Measurements from ENCODE around the gene COL27A1.

Gene COL27A1

DNA sequence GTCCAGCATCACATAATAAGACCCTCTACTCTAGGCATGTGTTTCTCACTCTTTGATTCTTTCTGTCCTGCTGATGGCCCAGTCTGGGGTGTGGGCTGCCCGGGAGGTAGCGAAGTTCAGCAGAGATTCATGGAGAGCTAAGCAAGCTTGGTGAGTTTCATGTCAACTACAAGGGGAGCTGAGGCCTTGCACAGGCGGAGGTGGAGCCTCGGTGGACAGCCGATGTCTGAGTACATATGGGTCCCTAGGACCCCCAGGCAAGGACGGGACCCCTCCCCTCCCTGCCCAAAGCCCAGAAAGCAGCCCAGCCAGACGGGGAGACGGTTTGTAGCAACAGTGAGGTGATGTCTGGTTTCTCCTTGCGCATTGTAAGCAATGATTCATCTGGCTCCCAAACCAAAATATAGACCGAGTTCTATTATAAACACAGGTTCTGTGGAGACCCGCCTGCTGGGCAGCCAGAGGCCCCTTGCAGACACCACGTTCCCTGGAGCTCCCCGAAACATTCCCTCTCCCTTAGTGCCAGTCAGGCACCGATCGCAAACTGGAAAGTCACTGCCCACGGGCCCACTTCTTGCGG, 45.5 kb downstream of the COL27A1 start:
- no peak for ATAC-seq
- TF ChIP-seq PPARA (CRISPR knock-in tag; IDR thresholded peaks at IDR 0.05; ENCODE audit: borderline replicate concordance) = no peak
- TF ChIP-seq BACH2 (CRISPR knock-in tag; IDR thresholded peaks at IDR 0.05; ENCODE audit: borderline replicate concordance) = no peak
- no peak for TF ChIP-seq RARB (CRISPR knock-in tag; IDR thresholded peaks at IDR 0.05)
- no peak for TF ChIP-seq ZNF70 (CRISPR knock-in tag; IDR thresholded peaks at IDR 0.05)
- no peak for TF ChIP-seq TCF4 (CRISPR knock-in tag; IDR thresholded peaks at IDR 0.05; ENCODE audit: borderline replicate concordance)
- no peak for TF ChIP-seq SNAI2 (CRISPR knock-in tag; IDR thresholded peaks at IDR 0.05)
- TF ChIP-seq ESRRG (CRISPR knock-in tag; IDR thresholded peaks at IDR 0.05) = no peak
- no peak for TF ChIP-seq ZNF565 (CRISPR knock-in tag; conservative IDR thresholded peaks at IDR 0.05; ENCODE audit: low read depth)
- no peak for TF ChIP-seq ISL1 (CRISPR knock-in tag; IDR thresholded peaks at IDR 0.05)
- no peak for TF ChIP-seq TOX (CRISPR knock-in tag; IDR thresholded peaks at IDR 0.05; ENCODE audit: borderline replicate concordance)
- TF ChIP-seq ZC3H10 (CRISPR knock-in tag; IDR thresholded peaks at IDR 0.05) = no peak
- TF ChIP-seq CSDC2 (CRISPR knock-in tag; IDR thresholded peaks at IDR 0.05) = no peak
- TF ChIP-seq, protein P1, sequence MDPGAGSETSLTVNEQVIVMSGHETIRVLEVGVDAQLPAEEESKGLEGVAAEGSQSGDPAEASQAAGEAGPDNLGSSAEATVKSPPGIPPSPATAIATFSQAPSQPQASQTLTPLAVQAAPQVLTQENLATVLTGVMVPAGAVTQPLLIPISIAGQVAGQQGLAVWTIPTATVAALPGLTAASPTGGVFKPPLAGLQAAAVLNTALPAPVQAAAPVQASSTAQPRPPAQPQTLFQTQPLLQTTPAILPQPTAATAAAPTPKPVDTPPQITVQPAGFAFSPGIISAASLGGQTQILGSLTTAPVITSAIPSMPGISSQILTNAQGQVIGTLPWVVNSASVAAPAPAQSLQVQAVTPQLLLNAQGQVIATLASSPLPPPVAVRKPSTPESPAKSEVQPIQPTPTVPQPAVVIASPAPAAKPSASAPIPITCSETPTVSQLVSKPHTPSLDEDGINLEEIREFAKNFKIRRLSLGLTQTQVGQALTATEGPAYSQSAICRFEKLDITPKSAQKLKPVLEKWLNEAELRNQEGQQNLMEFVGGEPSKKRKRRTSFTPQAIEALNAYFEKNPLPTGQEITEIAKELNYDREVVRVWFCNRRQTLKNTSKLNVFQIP (CRISPR knock-in tag; IDR thresholded peaks at IDR 0.05; ENCODE audit: borderline replicate concordance, low read depth) = no peak
- TF ChIP-seq OSR1 (CRISPR knock-in tag; IDR thresholded peaks at IDR 0.05) = no peak

DNA sequence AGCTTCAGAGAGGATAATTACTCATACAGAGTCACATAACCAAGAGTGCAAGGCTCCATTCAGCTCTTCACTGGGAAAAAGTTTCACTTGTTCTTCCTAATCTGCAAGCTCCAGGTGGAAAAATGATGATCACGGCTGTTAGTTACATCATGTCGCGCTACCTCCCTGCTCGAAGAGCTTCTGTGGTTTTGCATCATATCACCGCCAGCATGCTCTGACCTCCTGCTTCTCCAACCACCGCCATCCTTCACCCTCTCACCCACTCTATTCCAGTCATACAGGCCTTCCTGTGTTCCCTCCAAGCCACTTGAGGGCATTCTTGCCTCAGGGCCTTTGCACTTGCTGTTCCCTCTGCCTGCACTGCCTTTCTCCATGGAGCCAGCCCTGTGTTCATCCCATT, 47.1 kb downstream of the COL27A1 start:
- ATAC-seq = no peak
- TF ChIP-seq GLIS3 (CRISPR knock-in tag; IDR thresholded peaks at IDR 0.05) (no peak), ZNF565 (CRISPR knock-in tag; conservative IDR thresholded peaks at IDR 0.05; ENCODE audit: low read depth) (no peak), RARB (CRISPR knock-in tag; IDR thresholded peaks at IDR 0.05) (no peak), CSDC2 (CRISPR knock-in tag; IDR thresholded peaks at IDR 0.05) (no peak), ARNTL (CRISPR knock-in tag; IDR thresholded peaks at IDR 0.05; ENCODE audit: borderline replicate concordance, low read depth) (no peak), ISL1 (CRISPR knock-in tag; IDR thresholded peaks at IDR 0.05) (no peak), ZFP30 (CRISPR knock-in tag; IDR thresholded peaks at IDR 0.05) (no peak), OSR1 (CRISPR knock-in tag; IDR thresholded peaks at IDR 0.05) (no peak), ZNF8 (CRISPR knock-in tag; IDR thresholded peaks at IDR 0.05) (no peak), ZFP3 (CRISPR knock-in tag; IDR thresholded peaks at IDR 0.05) (no peak), TOX (CRISPR knock-in tag; IDR thresholded peaks at IDR 0.05; ENCODE audit: borderline replicate concordance) (no peak), BACH2 (CRISPR knock-in tag; IDR thresholded peaks at IDR 0.05; ENCODE audit: borderline replicate concordance) (no peak)
- TF ChIP-seq, protein P2, sequence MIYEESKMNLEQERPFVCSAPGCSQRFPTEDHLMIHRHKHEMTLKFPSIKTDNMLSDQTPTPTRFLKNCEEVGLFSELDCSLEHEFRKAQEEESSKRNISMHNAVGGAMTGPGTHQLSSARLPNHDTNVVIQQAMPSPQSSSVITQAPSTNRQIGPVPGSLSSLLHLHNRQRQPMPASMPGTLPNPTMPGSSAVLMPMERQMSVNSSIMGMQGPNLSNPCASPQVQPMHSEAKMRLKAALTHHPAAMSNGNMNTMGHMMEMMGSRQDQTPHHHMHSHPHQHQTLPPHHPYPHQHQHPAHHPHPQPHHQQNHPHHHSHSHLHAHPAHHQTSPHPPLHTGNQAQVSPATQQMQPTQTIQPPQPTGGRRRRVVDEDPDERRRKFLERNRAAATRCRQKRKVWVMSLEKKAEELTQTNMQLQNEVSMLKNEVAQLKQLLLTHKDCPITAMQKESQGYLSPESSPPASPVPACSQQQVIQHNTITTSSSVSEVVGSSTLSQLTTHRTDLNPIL (CRISPR knock-in tag; IDR thresholded peaks at IDR 0.05; ENCODE audit: low read depth) = no peak
- TF ChIP-seq, protein P3, sequence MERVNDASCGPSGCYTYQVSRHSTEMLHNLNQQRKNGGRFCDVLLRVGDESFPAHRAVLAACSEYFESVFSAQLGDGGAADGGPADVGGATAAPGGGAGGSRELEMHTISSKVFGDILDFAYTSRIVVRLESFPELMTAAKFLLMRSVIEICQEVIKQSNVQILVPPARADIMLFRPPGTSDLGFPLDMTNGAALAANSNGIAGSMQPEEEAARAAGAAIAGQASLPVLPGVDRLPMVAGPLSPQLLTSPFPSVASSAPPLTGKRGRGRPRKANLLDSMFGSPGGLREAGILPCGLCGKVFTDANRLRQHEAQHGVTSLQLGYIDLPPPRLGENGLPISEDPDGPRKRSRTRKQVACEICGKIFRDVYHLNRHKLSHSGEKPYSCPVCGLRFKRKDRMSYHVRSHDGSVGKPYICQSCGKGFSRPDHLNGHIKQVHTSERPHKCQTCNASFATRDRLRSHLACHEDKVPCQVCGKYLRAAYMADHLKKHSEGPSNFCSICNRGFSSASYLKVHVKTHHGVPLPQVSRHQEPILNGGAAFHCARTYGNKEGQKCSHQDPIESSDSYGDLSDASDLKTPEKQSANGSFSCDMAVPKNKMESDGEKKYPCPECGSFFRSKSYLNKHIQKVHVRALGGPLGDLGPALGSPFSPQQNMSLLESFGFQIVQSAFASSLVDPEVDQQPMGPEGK (CRISPR knock-in tag; IDR thresholded peaks at IDR 0.05; ENCODE audit: borderline replicate concordance) = no peak
- TF ChIP-seq, protein P4, sequence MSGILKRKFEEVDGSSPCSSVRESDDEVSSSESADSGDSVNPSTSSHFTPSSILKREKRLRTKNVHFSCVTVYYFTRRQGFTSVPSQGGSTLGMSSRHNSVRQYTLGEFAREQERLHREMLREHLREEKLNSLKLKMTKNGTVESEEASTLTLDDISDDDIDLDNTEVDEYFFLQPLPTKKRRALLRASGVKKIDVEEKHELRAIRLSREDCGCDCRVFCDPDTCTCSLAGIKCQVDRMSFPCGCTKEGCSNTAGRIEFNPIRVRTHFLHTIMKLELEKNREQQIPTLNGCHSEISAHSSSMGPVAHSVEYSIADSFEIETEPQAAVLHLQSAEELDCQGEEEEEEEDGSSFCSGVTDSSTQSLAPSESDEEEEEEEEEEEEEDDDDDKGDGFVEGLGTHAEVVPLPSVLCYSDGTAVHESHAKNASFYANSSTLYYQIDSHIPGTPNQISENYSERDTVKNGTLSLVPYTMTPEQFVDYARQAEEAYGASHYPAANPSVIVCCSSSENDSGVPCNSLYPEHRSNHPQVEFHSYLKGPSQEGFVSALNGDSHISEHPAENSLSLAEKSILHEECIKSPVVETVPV (CRISPR knock-in tag; IDR thresholded peaks at IDR 0.05) = no peak

DNA sequence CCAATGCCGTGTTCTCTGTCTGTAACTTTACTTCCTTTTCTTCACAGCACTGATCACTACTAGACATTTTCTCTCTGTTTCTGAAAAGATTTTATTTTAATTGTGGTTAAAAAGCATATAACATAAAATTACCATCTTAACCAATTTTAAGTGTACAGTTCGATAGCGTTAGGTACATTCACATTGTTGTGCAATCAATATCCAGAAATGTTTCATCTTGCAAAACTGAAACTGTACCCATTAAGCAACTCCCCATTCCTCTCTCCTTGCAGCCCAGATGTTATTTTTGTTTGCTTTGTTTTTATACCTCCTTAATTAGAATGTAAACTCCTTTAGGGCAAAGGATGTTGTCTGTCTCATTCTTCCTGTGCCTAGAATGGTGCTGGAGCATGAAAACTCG, 47.5 kb downstream of the COL27A1 start:
- TF ChIP-seq CSDC2 (CRISPR knock-in tag; IDR thresholded peaks at IDR 0.05) (no peak), ZNF8 (CRISPR knock-in tag; IDR thresholded peaks at IDR 0.05) (no peak), ESRRG (CRISPR knock-in tag; IDR thresholded peaks at IDR 0.05) (no peak), TCF4 (CRISPR knock-in tag; IDR thresholded peaks at IDR 0.05; ENCODE audit: borderline replicate concordance) (no peak), ZFP3 (CRISPR knock-in tag; IDR thresholded peaks at IDR 0.05) (no peak), ZNF70 (CRISPR knock-in tag; IDR thresholded peaks at IDR 0.05) (no peak)
- TF ChIP-seq, protein P3 (CRISPR knock-in tag; IDR thresholded peaks at IDR 0.05; ENCODE audit: borderline replicate concordance) = no peak
- ATAC-seq = no peak
